ENCODE results near the gene TSTD1.

- no peak for TF ChIP-seq CTCF (IDR thresholded peaks at IDR 0.05)
- TF ChIP-seq POLR2A (IDR thresholded peaks at IDR 0.05): no peak
Observed at GRCh38 chr1:161008869-161009510, 29.8 kb downstream of the TSTD1 start.

Data from body of pancreas (tissue), 4 donors.